ENCODE data around the gene FIGLA. TPM values are rescaled to one million over a fixed set of nuclear protein-coding genes. Genes with fewer than 3 reads are reported as not detected.
A peak's percentile ranks its signal among the peaks of the same experiment; 100 is the strongest.

The FIGLA gene
- total RNA-seq, 1 donor = not detected

DNA sequence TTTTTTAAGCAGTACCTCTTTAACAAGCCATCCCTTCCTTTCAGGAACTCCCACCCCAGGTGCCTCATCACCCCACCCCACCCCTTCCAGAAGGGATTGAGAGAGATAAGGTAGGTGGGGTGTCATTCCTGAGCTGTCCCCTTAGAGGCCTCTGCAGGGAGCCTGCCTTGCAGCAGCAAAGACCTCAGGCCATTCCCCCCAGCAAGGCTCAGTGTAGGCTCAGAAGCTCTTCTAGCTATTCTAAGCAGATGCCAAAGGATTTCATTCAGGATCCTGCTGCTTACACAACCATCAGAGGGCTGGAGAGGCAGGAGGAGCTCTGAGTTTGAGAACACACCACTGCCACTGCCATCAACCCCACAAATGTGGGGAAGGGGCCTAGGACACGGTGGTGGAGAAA lies 5.8 kb upstream of the FIGLA start:
- no peaks in the 10 kb centered on the region for H4K20me1 ChIP-seq (ENCODE audit: insufficient read depth, low read length)
- no peak overlapping the region for H3K27ac ChIP-seq (ENCODE audit: low read depth, low read length)
- no peak overlapping the region for H3K4me3 ChIP-seq (ENCODE audit: insufficient read depth, low read length)
- no peaks in the 10 kb centered on the region for H3K36me3 ChIP-seq (ENCODE audit: insufficient read depth, low read length)
- no peaks in the 10 kb centered on the region for H3K4me1 ChIP-seq (ENCODE audit: insufficient read depth, low read length)
- no peak for DNase-seq (ENCODE audit: insufficient read length, low spot score, missing footprints)
- H2AFZ ChIP-seq (ENCODE audit: low read length) = no peak overlapping the region
- no peaks in the 10 kb centered on the region for H3K79me2 ChIP-seq (ENCODE audit: insufficient read depth, low read length)
- peaks cover 33% of the 10 kb centered on the region for H3K27me3 ChIP-seq (ENCODE audit: insufficient read depth, low read length)
- no peak for TF ChIP-seq CTCF (IDR thresholded peaks at IDR 0.05; ENCODE audit: extremely low read depth, low read depth, low read length)
- H3K4me2 ChIP-seq (ENCODE audit: insufficient read depth, low read length) = no peak overlapping the region
- H3K9me3 ChIP-seq (ENCODE audit: low read depth, low read length) = no peaks in the 10 kb centered on the region

DNA sequence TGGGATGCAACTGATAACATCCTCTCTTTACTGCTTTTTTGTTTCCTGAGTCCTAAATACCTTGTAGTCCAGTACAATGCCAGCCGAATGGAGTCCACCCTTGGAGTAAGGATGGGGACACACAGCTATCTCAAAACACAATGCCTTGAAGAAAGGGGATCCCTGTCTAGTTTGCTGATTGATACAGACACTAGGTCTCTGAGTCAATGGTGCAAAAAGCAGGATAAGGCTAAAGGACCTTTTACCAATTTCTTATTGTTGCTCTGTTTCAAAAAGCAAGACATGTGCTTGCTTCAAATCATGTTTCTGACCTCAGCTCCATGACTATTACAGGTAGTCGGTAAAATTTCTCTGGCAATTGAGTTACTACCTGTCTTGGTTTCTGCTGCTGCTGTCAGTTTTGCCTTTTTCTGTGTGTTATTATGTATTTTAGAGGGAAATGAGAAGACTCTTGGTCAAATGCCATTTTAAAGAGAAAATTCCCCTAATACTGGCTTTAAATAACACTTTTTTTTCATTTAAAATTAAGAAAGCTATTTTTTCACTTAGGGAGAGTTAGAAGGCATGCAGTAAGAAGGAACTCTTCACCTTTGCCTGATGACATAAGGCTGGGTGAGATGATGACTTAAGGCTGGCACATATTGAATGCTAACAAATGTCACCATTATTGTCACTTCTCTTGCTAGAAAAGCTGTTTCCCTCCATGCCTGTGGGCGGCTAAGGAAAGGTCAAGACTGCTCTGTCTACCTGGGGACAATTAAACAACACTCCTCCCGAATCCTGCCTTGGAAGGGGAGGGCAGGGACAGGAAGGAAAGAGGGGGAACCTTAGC lies 4.9 kb upstream of the FIGLA start:
- DNase-seq (ENCODE audit: insufficient read length, low spot score, missing footprints) = no peak
- no peak for TF ChIP-seq CTCF (IDR thresholded peaks at IDR 0.05; ENCODE audit: extremely low read depth, low read depth, low read length)
- H3K27me3 ChIP-seq (ENCODE audit: insufficient read depth, low read length) = peaks cover 41% of the 10 kb centered on the region

GRCh38 chr2:70793450-70793849 lies 3.0 kb upstream of the FIGLA start:
- no peak overlapping the region for H3K27ac ChIP-seq (ENCODE audit: low read depth, low read length)
- TF ChIP-seq CTCF (IDR thresholded peaks at IDR 0.05; ENCODE audit: extremely low read depth, low read depth, low read length) = no peak
- H3K9me3 ChIP-seq (ENCODE audit: low read depth, low read length) = no peaks in the 10 kb centered on the region
- H3K79me2 ChIP-seq (ENCODE audit: insufficient read depth, low read length) = no peaks in the 10 kb centered on the region
- DNase-seq (ENCODE audit: insufficient read length, low spot score, missing footprints) = no peak
- H3K4me3 ChIP-seq (ENCODE audit: insufficient read depth, low read length) = no peak overlapping the region
- H4K20me1 ChIP-seq (ENCODE audit: insufficient read depth, low read length) = no peaks in the 10 kb centered on the region
- no peak overlapping the region for H2AFZ ChIP-seq (ENCODE audit: low read length)
- H3K36me3 ChIP-seq (ENCODE audit: insufficient read depth, low read length) = no peaks in the 10 kb centered on the region
- H3K4me2 ChIP-seq (ENCODE audit: insufficient read depth, low read length) = no peak overlapping the region
- H3K27me3 ChIP-seq (ENCODE audit: insufficient read depth, low read length) = peaks cover 60% of the 10 kb centered on the region
- H3K4me1 ChIP-seq (ENCODE audit: insufficient read depth, low read length) = no peaks in the 10 kb centered on the region

More for the DNA sequence above, 4.9 kb upstream of the FIGLA start:
- H4K20me1 ChIP-seq (ENCODE audit: insufficient read depth, low read length) = no peaks in the 10 kb centered on the region
- H3K79me2 ChIP-seq (ENCODE audit: insufficient read depth, low read length) = no peaks in the 10 kb centered on the region
- H3K4me1 ChIP-seq (ENCODE audit: insufficient read depth, low read length) = no peaks in the 10 kb centered on the region
- no peak overlapping the region for H2AFZ ChIP-seq (ENCODE audit: low read length)
- H3K27ac ChIP-seq (ENCODE audit: low read depth, low read length) = no peak overlapping the region
- H3K4me3 ChIP-seq (ENCODE audit: insufficient read depth, low read length) = no peak overlapping the region
- no peaks in the 10 kb centered on the region for H3K9me3 ChIP-seq (ENCODE audit: low read depth, low read length)
- H3K36me3 ChIP-seq (ENCODE audit: insufficient read depth, low read length) = no peaks in the 10 kb centered on the region
- no peak overlapping the region for H3K4me2 ChIP-seq (ENCODE audit: insufficient read depth, low read length)

DNA sequence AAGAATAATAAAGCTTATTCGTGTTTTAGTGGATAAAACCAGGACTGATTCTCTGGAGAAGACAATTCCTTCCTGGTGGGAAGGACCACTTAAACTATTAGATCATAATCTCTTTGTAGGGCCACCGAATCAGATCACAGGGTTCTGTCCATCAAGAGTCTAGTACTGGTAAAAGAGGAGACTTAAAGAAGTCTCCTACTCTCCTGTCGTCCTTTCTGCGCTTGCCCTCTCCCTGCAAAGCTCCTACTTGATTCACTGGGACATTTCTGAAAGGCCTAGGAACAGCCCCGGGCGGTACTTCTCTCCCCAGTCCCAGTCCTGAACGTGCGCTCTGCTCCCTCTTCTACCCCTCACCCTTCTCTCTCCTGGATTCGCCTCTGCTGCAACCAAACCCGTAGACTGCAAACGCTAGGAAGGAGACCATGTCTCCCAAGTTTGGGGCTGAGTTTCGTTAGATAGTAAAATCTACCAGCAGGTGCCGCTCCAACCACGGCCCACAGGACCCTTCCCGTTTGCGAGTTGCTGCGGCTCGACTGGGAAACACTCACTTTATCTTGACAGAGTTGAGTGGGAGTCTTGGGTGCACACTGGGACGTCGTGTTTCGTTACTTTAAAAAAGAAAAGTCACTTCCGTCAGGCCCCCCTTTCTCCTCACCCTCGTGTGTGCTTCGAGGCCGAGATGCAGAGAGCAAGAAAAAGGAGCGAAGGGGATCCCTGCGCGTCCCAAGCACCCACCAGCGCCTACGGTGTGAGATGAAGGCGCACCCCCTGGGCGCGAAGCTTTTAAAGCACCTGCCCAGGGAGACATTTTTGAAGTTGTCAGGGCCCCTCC lies 923 bp downstream of the FIGLA start:
- TF ChIP-seq CTCF (IDR thresholded peaks at IDR 0.05; ENCODE audit: extremely low read depth, low read depth, low read length) = peak; percentile 65
- no peaks in the 10 kb centered on the region for H3K9me3 ChIP-seq (ENCODE audit: low read depth, low read length)
- no peak overlapping the region for H3K27ac ChIP-seq (ENCODE audit: low read depth, low read length)
- no peaks in the 10 kb centered on the region for H3K4me1 ChIP-seq (ENCODE audit: insufficient read depth, low read length)
- H2AFZ ChIP-seq (ENCODE audit: low read length) = peak overlapping the region; percentile 74
- peak; percentile 91 for DNase-seq (ENCODE audit: insufficient read length, low spot score, missing footprints)
- no peaks in the 10 kb centered on the region for H4K20me1 ChIP-seq (ENCODE audit: insufficient read depth, low read length)
- no peaks in the 10 kb centered on the region for H3K36me3 ChIP-seq (ENCODE audit: insufficient read depth, low read length)
- peak overlapping the region; percentile 51 for H3K4me2 ChIP-seq (ENCODE audit: insufficient read depth, low read length)
- H3K27me3 ChIP-seq (ENCODE audit: insufficient read depth, low read length) = peaks cover 68% of the 10 kb centered on the region
- H3K4me3 ChIP-seq (ENCODE audit: insufficient read depth, low read length) = no peak overlapping the region
- no peaks in the 10 kb centered on the region for H3K79me2 ChIP-seq (ENCODE audit: insufficient read depth, low read length)

All from osteoblast (primary cell).